Suprapubic skin (tissue), 4 donors: Measurements from ENCODE around the gene DDRGK1. TPM values are rescaled to one million over a fixed set of nuclear protein-coding genes. Genes with fewer than 3 reads are reported as not detected.
A peak's percentile ranks its signal among the peaks of the same experiment; 100 is the strongest.
"Not testable (repeated sequence)": the region's sequence is repeated elsewhere in the genome, so short reads cannot be mapped to it uniquely, and the experiment has no call there.

Source experiments
- DNase-seq, 2 donors: peaks; one replicate each; pipeline ENCODE4 v3.0.0-alpha.2; 2019; ENCODE audit warnings: low spot score in 2 of 2
- H3K27ac ChIP-seq: fragments of 200-600 bp; sonication (generic); one replicate; pipeline ENCODE4 v1.5.1; 2019
- H3K27me3 ChIP-seq: fragments of 200-600 bp; sonication (generic); one replicate; pipeline ENCODE4 v1.5.1; 2019
- H3K36me3 ChIP-seq: fragments of 200-600 bp; sonication (generic); one replicate; pipeline ENCODE4 v1.5.1; 2019
- H3K4me1 ChIP-seq: fragments of 200-600 bp; sonication (generic); one replicate; pipeline ENCODE4 v1.5.1; 2019
- H3K4me3 ChIP-seq: fragments of 200-600 bp; sonication (generic); one replicate; pipeline ENCODE4 v1.5.1; 2019; ENCODE audit warnings: mild to moderate bottlenecking
- H3K9me3 ChIP-seq: fragments of 200-600 bp; sonication (generic); one replicate; pipeline ENCODE4 v1.5.1; 2019
- EP300 ChIP-seq: sonication (generic); formaldehyde crosslinking; IDR thresholded peaks from one replicate; pipeline ENCODE4 v1.6.1; 2017; ENCODE audit warnings: antibody characterized with exemption
- POLR2A ChIP-seq, 2 donors: fragments of 450-650 bp; IDR thresholded peaks; one replicate each; pipeline ENCODE4 v1.6.1; 2017; ENCODE audit warnings: antibody characterized with exemption in 2 of 2, mild to moderate bottlenecking in 2 of 2, moderate library complexity in 2 of 2
- POLR2AphosphoS5 ChIP-seq, 3 donors: sonication (generic); formaldehyde crosslinking; IDR thresholded peaks; one replicate each; pipeline ENCODE4 v1.6.1; 2017; ENCODE audit warnings: antibody characterized with exemption in 3 of 3
- WGBS: methylation state at CpG from one replicate; pipeline ENCODE4 v1.1.5; 2018; 5-methylcytosine and 5-hydroxymethylcytosine counted together
- total RNA-seq, 4 donors: library from RNA; depleted of rRNA; stranded (reverse); fragments of >200 nt; gene quantifications; one replicate each; pipeline ENCODE4 v1.1.0, GENCODE V29; 2016
- TF ChIP-seq, protein P1 (sequence below), 2 donors: fragments of 200-600 bp in 1 of 2; fragments of 450-650 bp in 1 of 2; sonication (generic) in 1 of 2; IDR thresholded peaks; one replicate each; pipeline ENCODE4 v1.5.1; 2016 to 2019; ENCODE audit warnings: antibody characterized with exemption in 2 of 2, mild to moderate bottlenecking in 1 of 2, moderate library complexity in 1 of 2

DDRGK1 gene
- total RNA-seq, 4 donors from 2014 or later, result 50.0 to 169 (median 55.6) TPM

DNA sequence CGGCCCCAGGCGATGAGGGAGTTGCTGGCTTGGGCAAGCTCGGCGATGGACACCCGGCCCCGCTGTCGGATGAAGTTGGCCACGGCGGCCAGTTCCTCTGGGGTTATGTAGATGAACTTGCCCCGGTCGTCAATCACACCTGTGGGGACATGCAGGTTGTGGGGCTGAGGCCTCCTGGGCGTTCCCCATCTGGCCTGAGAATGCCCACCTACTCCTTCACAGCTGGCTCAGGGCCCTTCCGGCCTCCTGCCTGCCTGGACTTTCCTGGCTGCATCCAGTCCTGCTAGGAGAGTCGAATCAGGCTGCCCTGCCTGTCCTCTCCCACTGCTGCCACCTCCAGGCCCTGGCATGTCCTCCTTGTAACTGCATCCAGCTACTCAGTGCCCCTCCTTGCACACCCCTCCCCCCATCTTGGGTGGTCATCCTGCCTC lies 13.8 kb downstream of the DDRGK1 start:
- TF ChIP-seq EP300 (no peak), POLR2AphosphoS5 (IDR thresholded peaks at IDR 0.05) (no peak), POLR2A (IDR thresholded peaks at IDR 0.05) (no peak)
- TF ChIP-seq, protein P1, sequence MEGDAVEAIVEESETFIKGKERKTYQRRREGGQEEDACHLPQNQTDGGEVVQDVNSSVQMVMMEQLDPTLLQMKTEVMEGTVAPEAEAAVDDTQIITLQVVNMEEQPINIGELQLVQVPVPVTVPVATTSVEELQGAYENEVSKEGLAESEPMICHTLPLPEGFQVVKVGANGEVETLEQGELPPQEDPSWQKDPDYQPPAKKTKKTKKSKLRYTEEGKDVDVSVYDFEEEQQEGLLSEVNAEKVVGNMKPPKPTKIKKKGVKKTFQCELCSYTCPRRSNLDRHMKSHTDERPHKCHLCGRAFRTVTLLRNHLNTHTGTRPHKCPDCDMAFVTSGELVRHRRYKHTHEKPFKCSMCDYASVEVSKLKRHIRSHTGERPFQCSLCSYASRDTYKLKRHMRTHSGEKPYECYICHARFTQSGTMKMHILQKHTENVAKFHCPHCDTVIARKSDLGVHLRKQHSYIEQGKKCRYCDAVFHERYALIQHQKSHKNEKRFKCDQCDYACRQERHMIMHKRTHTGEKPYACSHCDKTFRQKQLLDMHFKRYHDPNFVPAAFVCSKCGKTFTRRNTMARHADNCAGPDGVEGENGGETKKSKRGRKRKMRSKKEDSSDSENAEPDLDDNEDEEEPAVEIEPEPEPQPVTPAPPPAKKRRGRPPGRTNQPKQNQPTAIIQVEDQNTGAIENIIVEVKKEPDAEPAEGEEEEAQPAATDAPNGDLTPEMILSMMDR (IDR thresholded peaks at IDR 0.05), result no peak
- 92% methylated on average over 10 of the region's 14 CpGs for WGBS

GRCh38 chr20:3189561-3190131 lies 14.8 kb downstream of the DDRGK1 start:
- no peak for DNase-seq
- Histone ChIP-seq H3K36me3 (peaks cover 62% of the 10 kb centered on the region), H3K4me3 (no peak overlapping the region), H3K27ac (no peak overlapping the region), H3K27me3 (no peaks in the 10 kb centered on the region), H3K9me3 (no peaks in the 10 kb centered on the region), H3K4me1 (no peaks in the 10 kb centered on the region)
- TF ChIP-seq, protein P1 (IDR thresholded peaks at IDR 0.05), result no peak
- no peak for TF ChIP-seq EP300
- no peak for TF ChIP-seq POLR2AphosphoS5 (IDR thresholded peaks at IDR 0.05)
- TF ChIP-seq POLR2A (IDR thresholded peaks at IDR 0.05), result no peak
- 90% methylated on average over 4 of the region's 4 CpGs for WGBS

More for the DNA sequence above, 13.8 kb downstream of the DDRGK1 start:
- Histone ChIP-seq H3K4me1 (no peaks in the 10 kb centered on the region), H3K27me3 (no peaks in the 10 kb centered on the region), H3K27ac (no peak overlapping the region), H3K36me3 (peaks cover 72% of the 10 kb centered on the region), H3K9me3 (no peaks in the 10 kb centered on the region), H3K4me3 (no peak overlapping the region)
- DNase-seq, result no peak

GRCh38 chr20:3188823-3189413 lies 15.6 kb downstream of the DDRGK1 start:
- Histone ChIP-seq H3K4me1 (no peaks in the 10 kb centered on the region), H3K9me3 (no peaks in the 10 kb centered on the region), H3K4me3 (no peak overlapping the region), H3K27ac (no peak overlapping the region), H3K36me3 (peaks cover 54% of the 10 kb centered on the region), H3K27me3 (no peaks in the 10 kb centered on the region)
- no peak for DNase-seq
- TF ChIP-seq EP300 (no peak), POLR2A (IDR thresholded peaks at IDR 0.05) (no peak), POLR2AphosphoS5 (IDR thresholded peaks at IDR 0.05) (no peak)
- TF ChIP-seq, protein P1 (IDR thresholded peaks at IDR 0.05), result no peak
- 81% methylated on average over 3 of the region's 3 CpGs for WGBS

DNA sequence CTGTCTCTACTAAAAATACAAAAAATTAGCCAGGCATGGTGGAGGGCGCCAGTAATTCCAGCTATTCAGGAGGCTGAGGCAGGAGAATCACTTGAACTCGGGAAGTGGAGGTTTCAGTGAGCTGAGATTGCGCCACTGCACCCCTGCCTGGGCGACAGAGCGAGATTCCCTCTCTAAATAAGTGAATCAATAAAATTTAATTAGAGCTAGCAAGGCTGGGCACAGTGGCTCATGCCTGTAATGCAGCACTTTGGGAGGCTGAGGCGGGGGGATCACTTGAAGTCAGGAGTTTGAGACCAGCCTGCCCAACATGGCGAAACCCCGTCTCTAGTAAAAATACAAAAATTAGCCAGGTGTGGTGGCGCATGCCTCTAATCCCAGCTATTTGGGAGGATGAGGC lies 16.6 kb downstream of the DDRGK1 start:
- H3K9me3 ChIP-seq, H3K4me3 ChIP-seq, H3K27ac ChIP-seq, H3K27me3 ChIP-seq, H3K4me1 ChIP-seq: not testable (repeated sequence)
- H3K36me3 ChIP-seq, result peaks cover 44% of the 10 kb centered on the region
- 95% methylated on average over 9 of the region's 9 CpGs for WGBS
- peak in 1 of 2 donors; percentile 19 for DNase-seq

DNA sequence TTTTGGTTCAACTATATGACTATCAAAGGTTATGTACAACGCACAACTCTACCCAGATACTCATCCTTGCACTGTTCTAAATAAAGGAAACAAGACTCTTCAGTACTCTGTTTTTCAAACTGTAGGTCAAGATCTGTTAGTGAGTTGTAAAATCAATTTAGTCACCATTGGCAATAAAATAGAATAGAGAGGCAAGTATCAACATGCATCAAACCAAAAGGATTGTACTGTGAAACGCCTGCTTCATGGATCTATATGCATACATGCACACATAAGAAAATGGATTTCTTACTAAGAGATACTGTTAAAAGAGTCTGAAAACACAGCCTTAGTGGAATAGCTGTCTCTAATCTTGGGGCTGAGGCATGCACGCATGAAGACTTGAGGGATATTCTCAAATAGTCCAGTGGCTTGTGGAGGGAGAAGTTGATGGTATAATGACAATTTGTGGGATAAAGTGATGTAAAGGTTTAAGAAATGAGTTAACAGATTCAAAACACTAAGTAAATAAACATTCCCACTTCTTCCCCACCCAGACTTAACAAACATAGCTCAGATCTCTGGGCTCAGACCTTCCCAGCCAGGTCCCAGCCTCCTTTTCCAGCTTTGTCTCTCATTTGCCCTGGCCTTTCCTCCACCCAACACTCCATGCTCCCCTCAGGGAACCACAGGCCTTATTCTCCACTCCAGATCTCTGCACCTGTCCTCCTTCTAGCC lies 20.4 kb downstream of the DDRGK1 start:
- no peaks in the 10 kb centered on the region for H3K27me3 ChIP-seq
- DNase-seq, result no peak
- H3K27ac ChIP-seq, result no peak overlapping the region
- TF ChIP-seq, protein P1 (IDR thresholded peaks at IDR 0.05), result no peak
- TF ChIP-seq POLR2AphosphoS5 (IDR thresholded peaks at IDR 0.05), result no peak
- TF ChIP-seq EP300, result no peak
- TF ChIP-seq POLR2A (IDR thresholded peaks at IDR 0.05), result no peak
- H3K4me3 ChIP-seq, result no peak overlapping the region
- no peaks in the 10 kb centered on the region for H3K9me3 ChIP-seq
- no peaks in the 10 kb centered on the region for H3K4me1 ChIP-seq
- 81% methylated on average over 3 of the region's 3 CpGs for WGBS
- H3K36me3 ChIP-seq, result peaks cover 8% of the 10 kb centered on the region

DNA sequence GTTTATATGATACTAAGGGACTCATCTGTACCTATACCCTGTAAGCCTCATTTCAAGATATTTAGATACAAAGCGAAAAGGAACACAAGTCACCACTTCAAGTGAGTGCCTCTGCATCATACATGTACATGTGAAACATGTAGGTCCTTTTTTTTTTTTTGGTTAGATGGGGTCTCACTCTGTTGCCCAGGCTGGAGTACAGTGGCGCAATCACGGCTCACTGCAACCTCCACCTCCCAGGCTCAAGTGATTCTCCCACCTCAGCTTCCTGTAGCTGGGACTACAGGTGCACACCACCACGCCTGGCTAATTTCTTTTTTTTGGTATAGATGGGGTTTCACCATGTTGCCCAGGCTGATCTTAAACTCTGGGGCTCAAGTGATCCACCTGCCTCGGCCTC lies 22.1 kb downstream of the DDRGK1 start:
- over 99% methylated on average over 5 of the region's 5 CpGs for WGBS
- not testable (repeated sequence) for H3K36me3 ChIP-seq, H3K27me3 ChIP-seq, H3K4me1 ChIP-seq, H3K4me3 ChIP-seq, DNase-seq, H3K27ac ChIP-seq, H3K9me3 ChIP-seq
